Activated T-helper 17 cell treated with anti-CD3 and anti-CD28 coated beads, Interleukin-2, amount 50 U/mL, for 72 hours (primary cell): ENCODE results near the gene PSMA3. TPM values are rescaled to one million over a fixed set of nuclear protein-coding genes. Genes with fewer than 3 reads are reported as not detected.
A peak's percentile ranks its signal among the peaks of the same experiment; 100 is the strongest.
"Not testable (repeated sequence)": the region's sequence is repeated elsewhere in the genome, so short reads cannot be mapped to it uniquely, and the experiment has no call there.

ENCODE experiments used
- ATAC-seq: fragments of 150-1000 bp; cut with Tn5 transposase; replicated peaks from 2 replicates; pipeline ENCODE4 v1.10.0; 2021; ENCODE audit warnings: mild to moderate bottlenecking, moderate library complexity
- H3K27ac Mint-ChIP-seq: one replicate; pipeline ENCODE4 v1.8.0; 2022; ENCODE audit warnings: mixed read lengths
- H3K27me3 Mint-ChIP-seq: one replicate; pipeline ENCODE4 v1.8.0; 2022; ENCODE audit warnings: mixed read lengths
- H3K36me3 Mint-ChIP-seq: one replicate; pipeline ENCODE4 v1.8.0; 2022; ENCODE audit warnings: low read depth, mild to moderate bottlenecking, mixed read lengths
- H3K4me1 Mint-ChIP-seq: one replicate; pipeline ENCODE4 v1.8.0; 2022; ENCODE audit warnings: mixed read lengths
- H3K4me3 Mint-ChIP-seq: one replicate; pipeline ENCODE4 v1.8.0; 2022; ENCODE audit warnings: mild to moderate bottlenecking, mixed read lengths
- H3K9me3 Mint-ChIP-seq: one replicate; pipeline ENCODE4 v1.8.0; 2022; ENCODE audit warnings: mixed read lengths
- total RNA-seq, 2 donors: library from RNA; stranded (reverse); gene quantifications; one replicate each; pipeline ENCODE4 v1.2.3, GENCODE V29; 2022

The PSMA3 gene
- total RNA-seq, 2 donors from 2014 or later: 190 to 352 TPM

DNA sequence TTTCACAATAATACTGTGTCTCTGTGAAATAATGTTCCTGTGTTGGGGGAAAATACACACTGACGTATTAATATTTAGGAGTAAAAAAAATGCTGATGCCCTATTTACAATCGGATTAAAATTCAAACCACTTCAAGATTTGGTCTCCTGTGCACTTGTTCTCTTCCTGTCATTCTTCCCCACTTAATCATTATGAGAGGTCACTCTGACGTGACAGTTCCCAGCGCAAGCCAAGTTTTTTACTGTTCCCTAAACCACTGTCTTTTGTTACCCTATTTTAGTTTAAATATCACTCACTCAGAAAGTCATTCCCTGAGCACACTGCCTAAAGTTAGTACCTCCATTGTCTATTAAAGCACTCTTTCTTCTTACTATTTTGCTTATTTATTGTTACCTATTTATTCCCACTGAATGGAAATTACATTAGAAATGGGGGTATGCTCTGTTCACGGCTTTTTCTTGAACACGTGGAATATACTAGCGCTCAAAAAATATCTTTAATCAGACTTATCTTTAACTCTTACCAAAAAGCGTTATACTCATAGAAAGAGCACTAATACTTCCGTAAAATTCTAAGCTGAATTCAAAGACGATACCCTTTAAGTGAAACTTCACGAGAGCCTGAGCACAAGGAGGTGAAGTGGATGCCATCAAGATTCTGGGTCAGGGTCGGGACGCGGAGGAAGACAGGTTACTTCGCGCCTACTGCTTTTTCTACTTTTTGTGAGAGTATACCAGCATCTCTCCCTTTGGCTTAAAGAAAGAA, 670 bp upstream of the PSMA3 start:
- peak overlapping the region; percentile 98 for H3K27ac Mint-ChIP-seq
- no peaks in the 10 kb centered on the region for H3K9me3 Mint-ChIP-seq
- no peaks in the 10 kb centered on the region for H3K27me3 Mint-ChIP-seq
- H3K4me3 Mint-ChIP-seq: peak overlapping the region; percentile 96
- peaks cover 29% of the 10 kb centered on the region for H3K4me1 Mint-ChIP-seq
- ATAC-seq: peak; percentile 43
- H3K36me3 Mint-ChIP-seq: peaks cover 42% of the 10 kb centered on the region

GRCh38 chr14:58245562-58245961, 919 bp downstream of the PSMA3 start:
- Mint-ChIP-seq H3K4me3 (peak overlapping the region; percentile 96), H3K4me1 (peaks cover 31% of the 10 kb centered on the region), H3K27ac (peak overlapping the region; percentile 98), H3K27me3 (no peaks in the 10 kb centered on the region), H3K9me3 (no peaks in the 10 kb centered on the region), H3K36me3 (peaks cover 55% of the 10 kb centered on the region)
- no peak for ATAC-seq

GRCh38 chr14:58249611-58250010, 5.0 kb downstream of the PSMA3 start:
- Mint-ChIP-seq H3K9me3 (no peaks in the 10 kb centered on the region), H3K4me3 (no peak overlapping the region)

DNA sequence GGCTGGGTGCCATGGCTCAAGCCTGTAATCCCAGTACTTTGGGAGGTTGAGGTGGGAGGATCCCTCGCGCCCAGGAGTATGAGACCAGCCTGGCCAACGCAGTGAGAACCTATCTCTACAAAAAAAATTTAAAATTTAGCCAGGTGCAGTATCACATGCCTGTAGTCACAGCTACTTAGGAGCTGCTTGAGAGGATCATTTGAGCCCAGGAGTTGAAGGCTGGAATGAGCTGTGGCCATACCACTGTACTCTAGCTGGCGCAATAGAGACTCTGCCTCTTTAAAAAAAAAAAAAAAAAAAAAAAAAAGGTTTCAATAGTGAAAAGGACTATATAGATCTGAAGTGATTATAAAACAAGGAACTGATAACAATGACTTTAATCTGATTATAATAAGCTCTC, 13.5 kb downstream of the PSMA3 start:
- Mint-ChIP-seq H3K27ac (no peak overlapping the region), H3K9me3 (no peaks in the 10 kb centered on the region), H3K4me1 (no peaks in the 10 kb centered on the region), H3K36me3 (peaks cover 100% of the 10 kb centered on the region), H3K27me3 (no peaks in the 10 kb centered on the region), H3K4me3 (no peak overlapping the region)
- ATAC-seq: no peak

More at GRCh38 chr14:58249611-58250010, 5.0 kb downstream of the PSMA3 start:
- no peak for ATAC-seq
- Mint-ChIP-seq H3K36me3 (peaks cover 88% of the 10 kb centered on the region), H3K27me3 (no peaks in the 10 kb centered on the region), H3K27ac (no peak overlapping the region), H3K4me1 (peaks cover 27% of the 10 kb centered on the region)

DNA sequence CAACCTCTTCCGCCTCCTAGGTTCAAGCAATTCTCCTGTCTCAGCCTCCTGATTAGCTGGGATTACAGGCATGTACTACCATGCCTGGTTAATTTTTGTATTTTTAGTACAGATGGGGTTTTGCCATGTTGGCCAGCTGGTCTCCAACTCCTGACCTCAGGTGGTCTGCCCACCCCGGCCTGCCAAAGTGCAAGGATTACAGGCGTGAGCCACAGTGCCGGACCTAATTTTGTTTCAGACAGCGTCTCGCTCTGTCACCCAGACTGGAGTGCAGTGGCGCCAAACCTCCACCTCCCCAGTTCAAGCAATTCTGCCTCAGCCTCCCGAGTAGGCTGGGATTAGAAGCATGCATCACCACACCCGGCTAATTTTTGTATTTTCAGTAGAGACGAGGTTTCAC, 17.4 kb downstream of the PSMA3 start:
- not testable (repeated sequence) for ATAC-seq, H3K9me3 Mint-ChIP-seq, H3K27me3 Mint-ChIP-seq, H3K27ac Mint-ChIP-seq, H3K4me1 Mint-ChIP-seq, H3K4me3 Mint-ChIP-seq
- peaks cover 100% of the 10 kb centered on the region for H3K36me3 Mint-ChIP-seq

DNA sequence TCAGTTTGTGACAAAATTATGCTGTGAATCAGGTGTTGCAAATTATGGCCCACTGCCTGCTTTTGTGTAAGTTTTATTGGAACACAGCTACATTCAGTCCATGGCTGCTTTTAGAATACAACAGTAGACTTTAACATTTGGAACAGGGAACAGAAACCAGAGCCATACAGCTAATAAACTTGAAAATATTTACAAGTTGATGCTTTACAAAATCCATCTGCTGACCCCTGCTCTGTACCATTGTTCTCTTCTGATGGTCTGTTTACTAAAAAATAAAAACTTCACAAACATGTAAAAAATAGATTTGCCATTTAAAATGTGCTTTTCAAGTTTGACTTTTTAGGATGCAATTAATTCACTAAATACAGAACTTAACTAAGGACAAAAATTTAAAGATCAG, 20.8 kb downstream of the PSMA3 start:
- Mint-ChIP-seq H3K9me3 (no peaks in the 10 kb centered on the region), H3K27ac (peak overlapping the region; percentile 30), H3K4me3 (no peak overlapping the region), H3K36me3 (peaks cover 100% of the 10 kb centered on the region), H3K4me1 (peaks cover 9% of the 10 kb centered on the region), H3K27me3 (no peaks in the 10 kb centered on the region)
- no peak for ATAC-seq

DNA sequence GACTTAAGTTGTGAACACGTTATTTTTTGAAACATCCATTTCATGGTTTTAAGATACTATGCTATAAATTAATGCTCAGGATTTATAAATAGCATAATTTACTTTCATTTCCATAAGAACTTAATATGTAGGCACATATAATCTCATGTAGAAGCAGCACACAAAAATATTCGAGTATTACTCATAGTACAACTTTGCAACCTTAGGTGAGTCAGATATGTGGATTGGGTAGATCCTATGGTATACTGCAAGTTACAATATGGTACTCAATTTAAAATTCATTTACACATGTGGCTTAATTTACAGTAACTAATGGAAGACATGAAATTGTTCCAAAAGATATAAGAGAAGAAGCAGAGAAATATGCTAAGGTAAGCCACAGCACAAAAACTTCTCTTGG, 26.0 kb downstream of the PSMA3 start:
- peak; percentile 73 for ATAC-seq

GRCh38 chr14:58272588-58273372, 28.1 kb downstream of the PSMA3 start:
- Mint-ChIP-seq H3K4me3 (no peak overlapping the region), H3K4me1 (peaks cover 30% of the 10 kb centered on the region), H3K27me3 (no peaks in the 10 kb centered on the region), H3K9me3 (no peaks in the 10 kb centered on the region), H3K27ac (no peak overlapping the region), H3K36me3 (peaks cover 100% of the 10 kb centered on the region)
- no peak for ATAC-seq

More for the DNA sequence above, 26.0 kb downstream of the PSMA3 start:
- Mint-ChIP-seq H3K36me3 (peaks cover 100% of the 10 kb centered on the region), H3K4me1 (peaks cover 27% of the 10 kb centered on the region), H3K27ac (peak overlapping the region; percentile 77), H3K27me3 (no peaks in the 10 kb centered on the region), H3K4me3 (no peak overlapping the region), H3K9me3 (no peaks in the 10 kb centered on the region)

GRCh38 chr14:58274881-58275280, 30.2 kb downstream of the PSMA3 start:
- ATAC-seq: peak; percentile 23
- peak overlapping the region; percentile 94 for H3K27ac Mint-ChIP-seq
- H3K36me3 Mint-ChIP-seq: peaks cover 100% of the 10 kb centered on the region
- no peaks in the 10 kb centered on the region for H3K9me3 Mint-ChIP-seq
- no peaks in the 10 kb centered on the region for H3K27me3 Mint-ChIP-seq
- peaks cover 30% of the 10 kb centered on the region for H3K4me1 Mint-ChIP-seq
- peak overlapping the region; percentile 70 for H3K4me3 Mint-ChIP-seq

DNA sequence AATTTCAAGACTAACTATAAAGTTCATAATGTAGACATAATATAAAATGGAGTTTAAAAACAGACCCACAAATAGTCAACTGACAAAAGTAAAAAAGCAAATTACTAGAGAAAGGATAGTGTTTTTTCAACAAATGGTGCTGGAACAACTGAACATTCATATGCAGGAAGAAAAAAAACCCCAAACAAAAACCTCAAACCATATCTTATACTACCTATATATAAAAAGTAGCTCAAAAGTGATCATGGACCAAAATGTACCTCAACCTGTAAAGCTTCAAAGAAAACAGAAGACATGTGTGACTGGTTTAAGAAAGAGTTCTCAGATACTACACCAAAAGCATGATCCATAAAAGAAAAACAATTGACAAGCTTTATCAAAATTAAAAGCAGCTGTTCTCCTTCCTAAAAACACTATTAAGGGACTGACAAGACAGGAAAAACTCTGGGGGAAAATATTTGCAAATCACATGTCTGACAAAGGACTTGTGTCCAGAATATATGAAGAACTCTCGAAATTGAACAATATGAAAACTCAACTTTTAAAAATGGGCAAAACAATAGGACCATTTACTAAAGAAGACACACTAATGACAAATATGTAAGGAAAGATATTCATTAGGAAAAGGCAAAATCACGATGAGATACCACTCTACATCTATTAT, 31.0 kb downstream of the PSMA3 start:
- H3K36me3 Mint-ChIP-seq: peaks cover 100% of the 10 kb centered on the region
- no peaks in the 10 kb centered on the region for H3K27me3 Mint-ChIP-seq
- ATAC-seq: peak; percentile 48
- peaks cover 28% of the 10 kb centered on the region for H3K4me1 Mint-ChIP-seq
- H3K27ac Mint-ChIP-seq: peak overlapping the region; percentile 94
- H3K9me3 Mint-ChIP-seq: no peaks in the 10 kb centered on the region
- H3K4me3 Mint-ChIP-seq: peak overlapping the region; percentile 70

DNA sequence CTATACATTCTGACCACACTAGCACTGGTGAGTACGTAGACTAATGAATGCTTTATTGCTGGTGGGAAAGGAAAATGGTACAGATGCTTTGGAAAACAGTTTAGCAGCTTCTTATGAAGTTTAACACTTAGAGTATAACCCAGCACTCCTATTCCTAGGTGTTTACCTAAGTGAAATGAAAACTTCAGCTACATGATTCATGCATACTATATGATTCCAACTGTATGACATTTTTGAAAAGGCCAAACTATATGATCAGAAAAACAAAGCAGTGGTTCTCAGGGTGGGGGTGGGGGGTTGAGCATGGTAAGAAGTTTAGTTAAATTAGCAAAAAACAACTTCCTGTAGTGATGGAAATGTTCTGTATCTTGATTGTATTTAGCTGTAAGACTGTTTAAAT, 31.6 kb downstream of the PSMA3 start:
- Mint-ChIP-seq H3K4me1 (peaks cover 31% of the 10 kb centered on the region), H3K36me3 (peaks cover 100% of the 10 kb centered on the region), H3K27me3 (no peaks in the 10 kb centered on the region), H3K27ac (peak overlapping the region; percentile 94), H3K9me3 (no peaks in the 10 kb centered on the region), H3K4me3 (peak overlapping the region; percentile 70)
- ATAC-seq: peak; percentile 69

DNA sequence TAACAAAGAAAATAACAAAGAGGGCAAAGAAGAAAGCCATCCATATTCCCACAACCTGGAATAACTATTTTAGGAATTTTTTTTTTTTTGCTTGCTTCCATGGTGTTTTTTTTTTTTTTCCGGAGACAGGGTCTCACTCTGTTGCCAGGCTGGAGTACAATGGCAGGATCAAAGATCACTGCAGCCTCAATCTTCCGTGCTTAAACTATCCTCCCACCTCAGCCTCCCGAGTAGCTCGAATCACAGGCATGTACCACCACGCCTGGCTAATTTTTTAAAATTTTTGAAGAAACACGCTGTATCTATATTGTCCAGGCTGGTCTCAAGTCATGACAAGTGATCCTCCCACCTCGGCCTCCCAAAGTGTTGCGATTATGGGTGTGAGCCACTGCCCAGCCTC, 33.5 kb downstream of the PSMA3 start:
- H3K27me3 Mint-ChIP-seq: no peaks in the 10 kb centered on the region
- H3K4me1 Mint-ChIP-seq: peaks cover 44% of the 10 kb centered on the region
- peaks cover 100% of the 10 kb centered on the region for H3K36me3 Mint-ChIP-seq
- H3K4me3 Mint-ChIP-seq: no peak overlapping the region
- H3K9me3 Mint-ChIP-seq: no peaks in the 10 kb centered on the region
- ATAC-seq: no peak
- H3K27ac Mint-ChIP-seq: peak overlapping the region; percentile 17

- Mint-ChIP-seq H3K27me3 (no peaks in the 10 kb centered on the region), H3K36me3 (peaks cover 99% of the 10 kb centered on the region), H3K9me3 (no peaks in the 10 kb centered on the region), H3K4me3 (peak overlapping the region; percentile 71), H3K27ac (peak overlapping the region; percentile 93), H3K4me1 (peaks cover 37% of the 10 kb centered on the region)
- ATAC-seq: peak; percentile 89
Observed at GRCh38 chr14:58280954-58281787, 36.5 kb downstream of the PSMA3 start.

- Mint-ChIP-seq H3K27ac (peak overlapping the region; percentile 93), H3K36me3 (peaks cover 91% of the 10 kb centered on the region), H3K9me3 (no peaks in the 10 kb centered on the region), H3K4me1 (peaks cover 31% of the 10 kb centered on the region), H3K4me3 (peak overlapping the region; percentile 71), H3K27me3 (no peaks in the 10 kb centered on the region)
- ATAC-seq: peak; percentile 13
Observed at GRCh38 chr14:58281969-58282368, 37.3 kb downstream of the PSMA3 start.
